H9 (cell line): ENCODE data around the gene EYA4. TPM values are rescaled to one million over a fixed set of nuclear protein-coding genes. Genes with fewer than 3 reads are reported as not detected.

ENCODE experiments used
- DNase-seq: peaks from one replicate; pipeline ENCODE4 v3.0.0-alpha.2; 2017
- H2AFZ ChIP-seq: one replicate; pipeline ENCODE4 v1.6.1; 2013; ENCODE audit warnings: mild to moderate bottlenecking, low read length, control low read depth, moderate library complexity
- H2AK5ac ChIP-seq: 2 replicates; pipeline ENCODE4 v1.6.1; 2013; ENCODE audit warnings: low read length, control low read depth, mixed read lengths; ENCODE audit not compliant: insufficient read length
- H2BK120ac ChIP-seq: one replicate; pipeline ENCODE4 v1.6.1; 2013; ENCODE audit warnings: low read depth, mild to moderate bottlenecking, low read length, control low read depth, inconsistent platforms; ENCODE audit not compliant: poor library complexity, severe bottlenecking
- H2BK12ac ChIP-seq: 2 replicates; pipeline ENCODE4 v1.6.1; 2013; ENCODE audit warnings: low read length, control low read depth, mixed read lengths, low read depth; ENCODE audit not compliant: insufficient read length
- H2BK15ac ChIP-seq: 2 replicates; pipeline ENCODE4 v1.6.1; 2013; ENCODE audit warnings: low read depth, low read length, control low read depth
- H2BK20ac ChIP-seq: one replicate; pipeline ENCODE4 v1.6.1; 2013; ENCODE audit warnings: low read depth, mild to moderate bottlenecking, low read length, control low read depth, inconsistent platforms; ENCODE audit not compliant: poor library complexity, severe bottlenecking
- H2BK5ac ChIP-seq: 2 replicates; pipeline ENCODE4 v1.6.1; 2013; ENCODE audit warnings: low read length, control low read depth, mixed read lengths; ENCODE audit not compliant: insufficient read length
- H3K14ac ChIP-seq: 2 replicates; pipeline ENCODE4 v1.6.1; 2013; ENCODE audit warnings: low read length, control low read depth; ENCODE audit not compliant: insufficient read depth
- H3K18ac ChIP-seq: 2 replicates; pipeline ENCODE4 v1.6.1; 2013; ENCODE audit warnings: low read depth, mild to moderate bottlenecking, mixed read lengths, low read length, control low read depth; ENCODE audit not compliant: insufficient read length
- H3K23ac ChIP-seq: 2 replicates; pipeline ENCODE4 v1.6.1; 2013; ENCODE audit warnings: low read length, control low read depth, mixed read lengths, low read depth; ENCODE audit not compliant: insufficient read length
- H3K23me2 ChIP-seq: 2 replicates; pipeline ENCODE4 v1.6.1; 2013; ENCODE audit warnings: low read depth, mild to moderate bottlenecking, mixed read lengths, low read length, control low read depth; ENCODE audit not compliant: insufficient read length, poor library complexity, severe bottlenecking
- H3K27ac ChIP-seq: 2 replicates; pipeline ENCODE4 v1.5.1; 2013; ENCODE audit warnings: low read length, control low read depth, mixed read lengths, low read depth; ENCODE audit not compliant: insufficient read length
- H3K27me3 ChIP-seq: 2 replicates; pipeline ENCODE4 v1.6.1; 2013; ENCODE audit warnings: low read length, control low read depth, inconsistent platforms; ENCODE audit not compliant: insufficient read depth
- H3K4ac ChIP-seq: 2 replicates; pipeline ENCODE4 v1.6.1; 2013; ENCODE audit warnings: low read depth, mild to moderate bottlenecking, control low read depth, inconsistent platforms, low read length, moderate library complexity
- H3K4me1 ChIP-seq: 2 replicates; pipeline ENCODE4 v1.6.1; 2013; ENCODE audit warnings: low read length, control low read depth, inconsistent platforms; ENCODE audit not compliant: insufficient read depth
- H3K4me2 ChIP-seq: 2 replicates; pipeline ENCODE4 v1.6.1; 2013; ENCODE audit warnings: low read length, control low read depth, mixed read lengths; ENCODE audit not compliant: insufficient read length, insufficient read depth
- H3K56ac ChIP-seq: 2 replicates; pipeline ENCODE4 v1.6.1; 2013; ENCODE audit warnings: low read depth, mild to moderate bottlenecking, mixed read lengths, low read length, control low read depth; ENCODE audit not compliant: insufficient read length
- H3K79me1 ChIP-seq: 2 replicates; pipeline ENCODE4 v1.6.1; 2013; ENCODE audit warnings: low read depth, mild to moderate bottlenecking, moderate library complexity, low read length, control low read depth, inconsistent platforms; ENCODE audit not compliant: insufficient read depth, poor library complexity, severe bottlenecking
- H3K79me2 ChIP-seq: 2 replicates; pipeline ENCODE4 v1.6.1; 2013; ENCODE audit warnings: low read length, control low read depth, inconsistent platforms; ENCODE audit not compliant: insufficient read depth
- H3K9ac ChIP-seq: 2 replicates; pipeline ENCODE4 v1.6.1; 2013; ENCODE audit warnings: low read length, control low read depth, mixed read lengths; ENCODE audit not compliant: insufficient read length; ENCODE audit errors: extremely low read depth
- H3K9me3 ChIP-seq: one replicate; pipeline ENCODE4 v1.6.1; 2013; ENCODE audit warnings: low read depth, low read length, inconsistent platforms; ENCODE audit not compliant: control insufficient read depth
- H3T11ph ChIP-seq: one replicate; pipeline ENCODE4 v1.6.1; 2013; ENCODE audit warnings: mild to moderate bottlenecking, low read length, control low read depth, inconsistent platforms
- H4K20me1 ChIP-seq: one replicate; pipeline ENCODE4 v1.6.1; 2013; ENCODE audit not compliant: control insufficient read depth, insufficient read length, insufficient read depth
- H4K5ac ChIP-seq: 2 replicates; pipeline ENCODE4 v1.6.1; 2013; ENCODE audit warnings: low read depth, mild to moderate bottlenecking, mixed read lengths, low read length, control low read depth; ENCODE audit not compliant: insufficient read length
- H4K8ac ChIP-seq: replicated peaks from 2 replicates; pipeline ENCODE4 v1.6.1; 2013; ENCODE audit warnings: low read length, control low read depth, mixed read lengths, low read depth; ENCODE audit not compliant: insufficient read length
- H4K91ac ChIP-seq: 2 replicates; pipeline ENCODE4 v1.6.1; 2013; ENCODE audit warnings: low read depth, mild to moderate bottlenecking, moderate library complexity, mixed read lengths, low read length, control low read depth; ENCODE audit not compliant: insufficient read length
- H3K27ac Mint-ChIP-seq, 3 experiments: 2 replicates in 2 of 3; 3 replicates in 1 of 3; pipeline ENCODE4 v1.8.0; 2020 to 2021; ENCODE audit warnings: mixed read lengths in 3 of 3, mild to moderate bottlenecking in 1 of 3, moderate library complexity in 1 of 3
- H3K27me3 Mint-ChIP-seq: 2 replicates; pipeline ENCODE4 v1.8.0; 2021; ENCODE audit warnings: low read depth, mild to moderate bottlenecking, moderate library complexity, mixed read lengths
- H3K36me3 Mint-ChIP-seq, 3 experiments: 2 replicates in 2 of 3; 3 replicates in 1 of 3; pipeline ENCODE4 v1.8.0; 2020 to 2021; ENCODE audit warnings: low read depth in 3 of 3, mixed read lengths in 3 of 3; ENCODE audit not compliant: insufficient read depth in 1 of 3
- H3K4me1 Mint-ChIP-seq, 2 experiments: 2 replicates each; pipeline ENCODE4 v1.8.0; 2020; ENCODE audit warnings: mixed read lengths in 2 of 2
- H3K4me3 Mint-ChIP-seq, 2 experiments: 2 replicates in 1 of 2; 3 replicates in 1 of 2; pipeline ENCODE4 v1.8.0; 2020 to 2021; ENCODE audit warnings: mild to moderate bottlenecking in 2 of 2, mixed read lengths in 2 of 2, moderate library complexity in 1 of 2
- H3K9me3 Mint-ChIP-seq, 2 experiments: 2 replicates in 1 of 2; 3 replicates in 1 of 2; pipeline ENCODE4 v1.8.0; 2020; ENCODE audit warnings: mild to moderate bottlenecking in 2 of 2, mixed read lengths in 2 of 2, moderate library complexity in 1 of 2
- CTCF ChIP-seq: fragments of 200-600 bp; sonication (generic); conservative IDR thresholded peaks from 3 replicates; pipeline ENCODE4 v1.8.0; 2021; ENCODE audit warnings: antibody characterized with exemption, mild to moderate bottlenecking
- WGBS: extraction: QIAGEN DNeasy Blood & Tissue Kit; methylation state at CpG from one replicate; pipeline ENCODE4 v1.1.7; 2013; ENCODE audit warnings: missing lambda C conversion rate, low lambda C conversion rate, mixed read lengths; ENCODE audit not compliant: insufficient read length; ENCODE audit errors: extremely low coverage; 5-methylcytosine and 5-hydroxymethylcytosine counted together
- total RNA-seq: library from RNA; stranded (reverse); gene quantifications from 2 replicates; pipeline ENCODE4 v1.2.1, GENCODE V29; 2021

Gene EYA4
- total RNA-seq, 1 experiment from 2014 or later: 0.26 TPM

GRCh38 chr6:133435065-133435728 is 194.0 kb downstream of the EYA4 start:
- Histone ChIP-seq H4K91ac (no peak overlapping the region), H3K4me1 (no peaks in the 10 kb centered on the region; the same call in 1 of the 2 replicates), H2BK5ac (no peak overlapping the region), H3K9me3 (no peaks in the 10 kb centered on the region), H3K14ac (no peak overlapping the region), H3K27me3 (no peaks in the 10 kb centered on the region), H4K8ac (no peak overlapping the region), H2BK12ac (no peak overlapping the region), H3K56ac (no peak overlapping the region), H3K23me2 (no peaks in the 10 kb centered on the region), H3K27ac (no peak overlapping the region), H2AFZ (no peak overlapping the region), H2BK20ac (no peak overlapping the region), H3K9ac (no peak overlapping the region), H3K23ac (no peak overlapping the region), H4K20me1 (no peaks in the 10 kb centered on the region), H2AK5ac (no peak overlapping the region), H2BK120ac (no peak overlapping the region), H3K79me2 (no peaks in the 10 kb centered on the region), H4K5ac (no peak overlapping the region), H2BK15ac (no peak overlapping the region), H3K4ac (no peak overlapping the region), H3K79me1 (no peaks in the 10 kb centered on the region), H3K4me2 (no peak overlapping the region), H3T11ph (no peak overlapping the region), H3K18ac (no peak overlapping the region)
- no peak for TF ChIP-seq CTCF
- Mint-ChIP-seq H3K27me3 (no peaks in the 10 kb centered on the region; the same call in 1 of the 2 replicates), H3K36me3 (no peaks in the 10 kb centered on the region), H3K9me3 (no peaks in the 10 kb centered on the region), H3K27ac (no peak overlapping the region), H3K4me1 (peaks cover 20 to 22% of the 10 kb centered on the region in 2 experiments), H3K4me3 (no peak overlapping the region)
- WGBS: no CpG with 5 or more reads among the region's 7 CpGs
- no peak for DNase-seq
